Uterine smooth muscle cell (primary cell): ENCODE measurements around the gene SUMF1. TPM values are rescaled to one million over a fixed set of nuclear protein-coding genes. Genes with fewer than 3 reads are reported as not detected.

Source experiments
- total RNA-seq: library from RNA; depleted of rRNA; stranded (reverse); fragments of >200 nt; gene quantifications from 2 replicates; pipeline ENCODE4 v1.2.3, GENCODE V29; 2014

SUMF1 gene
- 61.1 and 88.4 TPM in 2 replicates for total RNA-seq

GRCh38 chr3:4466741-4467521, at the start of gene SUMF1:
Gene SUMF1, minus strand, starts transcription at chr3:4467269. Its CDS starts 24 bp downstream, at chr3:4467245.

GRCh38 chr3:4493014-4493940, 26.2 kb upstream of the SUMF1 start, which contains the start of gene ITPR1:
Gene ITPR1, plus strand, starts transcription at chr3:4493348. Its CDS starts 23,144 bp downstream, at chr3:4516492.

Other genes starting within 250 kb of the SUMF1 start
- gene SETMAR, start 163.9 kb downstream of the SUMF1 start, total RNA-seq, result 11.2 and 11.5 TPM in 2 replicates
- gene ITPR1, start 26.1 kb upstream of the SUMF1 start, total RNA-seq, result 28.0 and 36.9 TPM in 2 replicates